Endothelial cell of umbilical vein (primary cell): ENCODE measurements around the gene UCKL1. TPM values are rescaled to one million over a fixed set of nuclear protein-coding genes. Genes with fewer than 3 reads are reported as not detected.

Experiments
- BruUV-seq: library from RNA; stranded (reverse); fragments of 400-500 nt; replicated peaks from 2 replicates; lab custom pipeline; 2021; lab: Mats Ljungman, UMichigan
- CTCF ChIA-PET: fragments of 300-600, 350-600 bp; sonication (Branson Sonifier 250); formaldehyde crosslinking; loops from one replicate; lab custom pipeline; 2021; ENCODE audit warnings: antibody characterized with exemption, inconsistent platforms; lab: Charles Lee
- POLR2A ChIA-PET: fragments of 300-600, 350-600 bp; sonication (Branson Sonifier 250); formaldehyde crosslinking; loops from one replicate; lab custom pipeline; 2021; ENCODE audit warnings: antibody characterized with exemption, inconsistent platforms; lab: Charles Lee
- DNase-seq: peaks from one replicate; pipeline ENCODE4 v3.0.0-alpha.2; 2011; ENCODE audit warnings: low read depth, low spot score
- FAIRE-seq: peaks from 2 replicates; lab custom pipeline; 2011; peaks lifted over from hg19 to GRCh38; lab: Jason Lieb, UNC
- H2AFZ ChIP-seq: 2 replicates; pipeline ENCODE4 v1.6.0; 2012; ENCODE audit warnings: low read depth, low read length, control low read depth, inconsistent platforms
- H3K27ac ChIP-seq: 2 replicates; pipeline ENCODE4 v1.5.1; 2011; ENCODE audit warnings: low read depth, mild to moderate bottlenecking, control low read depth, low read length, moderate library complexity; ENCODE audit not compliant: insufficient read depth
- H3K27me3 ChIP-seq, 2 experiments: 2 replicates each; pipeline versions ENCODE4 v1.6.0 to v1.6.1; 2011; ENCODE audit warnings: low read length in 2 of 2, mixed read lengths in 1 of 2; ENCODE audit not compliant: control insufficient read depth in 2 of 2, insufficient read depth in 2 of 2
- H3K36me3 ChIP-seq, 2 experiments: 2 replicates in 1 of 2; 3 replicates in 1 of 2; pipeline ENCODE4 v1.5.1; 2011; ENCODE audit warnings: low read length in 2 of 2, mild to moderate bottlenecking in 1 of 2, moderate library complexity in 1 of 2; ENCODE audit not compliant: control insufficient read depth in 2 of 2, insufficient read depth in 2 of 2; ENCODE audit errors: extremely low read depth in 1 of 2
- H3K4me1 ChIP-seq: 3 replicates; pipeline ENCODE4 v1.5.1; 2011; ENCODE audit warnings: mild to moderate bottlenecking, low read length; ENCODE audit not compliant: control insufficient read depth, insufficient read depth; ENCODE audit errors: extremely low read depth
- H3K4me2 ChIP-seq: 2 replicates; pipeline ENCODE4 v1.6.1; 2011; ENCODE audit warnings: low read length, control low read depth, mixed read lengths; ENCODE audit not compliant: insufficient read depth
- H3K4me3 ChIP-seq, 3 experiments: fragments of 200-600 bp in 1 of 3; sonication (generic), shearing (Covaris generic) in 1 of 3; replicated peaks in 1 of 3; 2 replicates each; pipeline ENCODE4 v1.5.1; 2011 to 2016; ENCODE audit warnings: control low read depth in 3 of 3, low read length in 3 of 3, mild to moderate bottlenecking in 2 of 3, inconsistent platforms in 1 of 3, low read depth in 1 of 3, moderate library complexity in 1 of 3; ENCODE audit not compliant: insufficient read depth in 1 of 3
- H3K79me2 ChIP-seq: 2 replicates; pipeline ENCODE4 v1.6.0; 2012; ENCODE audit warnings: low read length, inconsistent platforms; ENCODE audit not compliant: control insufficient read depth, insufficient read depth
- H3K9ac ChIP-seq: replicated peaks from 2 replicates; pipeline ENCODE3; 2011; ENCODE audit warnings: low read length, control low read depth; ENCODE audit not compliant: insufficient read depth; ENCODE audit errors: extremely low read depth
- H3K9me1 ChIP-seq: replicated peaks from 3 replicates; pipeline ENCODE4 v1.6.0; 2011; ENCODE audit warnings: mild to moderate bottlenecking, low read length; ENCODE audit not compliant: control insufficient read depth, insufficient read depth; ENCODE audit errors: extremely low read depth
- H3K9me3 ChIP-seq: replicated peaks from 2 replicates; pipeline ENCODE4 v1.5.1; 2012; ENCODE audit warnings: low read length, inconsistent platforms; ENCODE audit not compliant: control insufficient read depth, insufficient read depth
- H4K20me1 ChIP-seq: replicated peaks from 2 replicates; pipeline ENCODE3; 2011; ENCODE audit warnings: mild to moderate bottlenecking, low read length; ENCODE audit not compliant: control insufficient read depth, insufficient read depth; ENCODE audit errors: extremely low read depth
- EZH2 ChIP-seq: IDR thresholded peaks from 2 replicates; pipeline ENCODE4 v1.6.1; 2012; ENCODE audit warnings: borderline replicate concordance, low read depth, mild to moderate bottlenecking, moderate library complexity, low read length, inconsistent platforms; ENCODE audit not compliant: severe bottlenecking
- FOS ChIP-seq: IDR thresholded peaks from 2 replicates; pipeline ENCODE4 v1.6.1; 2011; ENCODE audit warnings: mild to moderate bottlenecking, low read length, moderate library complexity, borderline replicate concordance; ENCODE audit not compliant: insufficient read depth
- GATA2 ChIP-seq: IDR thresholded peaks from 2 replicates; pipeline ENCODE4 v1.7.0; 2011; ENCODE audit warnings: low read depth, mild to moderate bottlenecking, moderate library complexity, mixed read lengths, low read length; ENCODE audit not compliant: insufficient read length, insufficient read depth
- JUN ChIP-seq: IDR thresholded peaks from 2 replicates; pipeline ENCODE4 v1.6.1; 2011; ENCODE audit warnings: borderline replicate concordance, low read depth; ENCODE audit not compliant: insufficient read length, insufficient read depth
- MYC ChIP-seq: IDR thresholded peaks from one replicate; pipeline ENCODE4 v1.6.1; 2011; ENCODE audit warnings: mild to moderate bottlenecking, low read depth, low read length
- POLR2A ChIP-seq: IDR thresholded peaks from 2 replicates; pipeline ENCODE4 v1.6.1; 2012; ENCODE audit warnings: low read depth, mild to moderate bottlenecking, control low read depth, low read length
- POLR2AphosphoS5 ChIP-seq: IDR thresholded peaks from 2 replicates; pipeline ENCODE4 v1.6.1; 2012; ENCODE audit warnings: low read depth, mild to moderate bottlenecking, control low read depth, low read length, moderate library complexity; ENCODE audit not compliant: insufficient read depth
- dilution Hi-C: fragments of 300-500 bp; cut with MboI; formaldehyde crosslinking; loops from one replicate; pipeline ENCODE4 v1.15.0; 2019; ENCODE audit warnings: low sequenced_read_pairs; ENCODE audit not compliant: extremely low pct_ligation_motif_present
- intact Hi-C: fragments of 100-400 bp; cut with micrococcal nuclease; formaldehyde crosslinking; loops from one replicate; pipeline ENCODE4 v1.10.0; 2022
- polyA plus RNA-seq, 4 experiments: library from polyadenylated mRNA; depleted of rRNA in 3 of 4; stranded (reverse) in 3 of 4; unstranded in 1 of 4; fragments of >200 nt; gene quantifications; 2 replicates each; pipeline versions ENCODE4 v1.2.1 to v1.2.3, GENCODE V29; 2011 to 2012; ENCODE audit warnings: missing spikeins in 1 of 4
- total RNA-seq: library from RNA; stranded (reverse); gene quantifications from 2 replicates; pipeline ENCODE4 v1.2.3, GENCODE V29; 2021
- TF ChIP-seq, protein P1 (sequence below): IDR thresholded peaks from 2 replicates; pipeline ENCODE4 v1.6.1; 2011; ENCODE audit not compliant: insufficient read depth, insufficient read length
- TF ChIP-seq, protein P2 (sequence below), 2 donors: IDR thresholded peaks; 1 replicate in 1 of 2; 2 replicates in 1 of 2; pipeline ENCODE4 v1.5.1; 2011; ENCODE audit warnings: low read length in 2 of 2, mild to moderate bottlenecking in 2 of 2, moderate library complexity in 2 of 2, control low read depth in 1 of 2, inconsistent platforms in 1 of 2, low read depth in 1 of 2; ENCODE audit not compliant: insufficient read depth in 1 of 2; ENCODE audit errors: extremely low read depth in 1 of 2

UCKL1 gene
- total and polyA plus RNA-seq, 2 donors (not counting 3 experiments of a cell fraction or from before 2014, with no cell fraction given), result 51.1 to 78.8 TPM

DNA sequence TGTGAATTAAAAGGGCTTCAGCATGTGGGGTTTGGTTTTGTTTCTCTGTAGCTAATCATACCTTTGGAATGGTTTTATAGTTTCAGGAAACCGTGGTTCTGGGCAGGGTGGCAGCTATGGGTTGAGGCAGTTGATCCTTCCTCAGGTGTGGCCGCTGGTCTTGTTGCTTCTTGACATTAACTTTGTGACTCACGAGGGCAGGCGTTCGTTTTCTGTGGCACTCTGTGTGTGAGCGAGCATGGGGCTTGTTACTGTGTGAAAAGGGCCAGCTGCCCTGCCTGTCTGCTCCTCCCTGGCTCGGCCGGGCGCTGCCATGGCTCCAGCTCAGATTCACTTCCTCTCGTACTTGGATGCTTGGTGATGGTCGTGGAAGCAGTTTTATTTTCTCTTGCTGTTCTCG lies 45.0 kb downstream of the UCKL1 start:
- intact Hi-C loops (no loop called here), dilution Hi-C loops (no loop called here)
- no peaks in the 10 kb centered on the region for H3K27me3 ChIP-seq
- TF ChIP-seq FOS (no peak), EZH2 (no peak), JUN (no peak), POLR2A (no peak), POLR2AphosphoS5 (no peak), GATA2 (no peak), MYC (no peak)
- TF ChIP-seq, protein P1, sequence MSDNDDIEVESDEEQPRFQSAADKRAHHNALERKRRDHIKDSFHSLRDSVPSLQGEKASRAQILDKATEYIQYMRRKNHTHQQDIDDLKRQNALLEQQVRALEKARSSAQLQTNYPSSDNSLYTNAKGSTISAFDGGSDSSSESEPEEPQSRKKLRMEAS, result no peak
- TF ChIP-seq, protein P2, sequence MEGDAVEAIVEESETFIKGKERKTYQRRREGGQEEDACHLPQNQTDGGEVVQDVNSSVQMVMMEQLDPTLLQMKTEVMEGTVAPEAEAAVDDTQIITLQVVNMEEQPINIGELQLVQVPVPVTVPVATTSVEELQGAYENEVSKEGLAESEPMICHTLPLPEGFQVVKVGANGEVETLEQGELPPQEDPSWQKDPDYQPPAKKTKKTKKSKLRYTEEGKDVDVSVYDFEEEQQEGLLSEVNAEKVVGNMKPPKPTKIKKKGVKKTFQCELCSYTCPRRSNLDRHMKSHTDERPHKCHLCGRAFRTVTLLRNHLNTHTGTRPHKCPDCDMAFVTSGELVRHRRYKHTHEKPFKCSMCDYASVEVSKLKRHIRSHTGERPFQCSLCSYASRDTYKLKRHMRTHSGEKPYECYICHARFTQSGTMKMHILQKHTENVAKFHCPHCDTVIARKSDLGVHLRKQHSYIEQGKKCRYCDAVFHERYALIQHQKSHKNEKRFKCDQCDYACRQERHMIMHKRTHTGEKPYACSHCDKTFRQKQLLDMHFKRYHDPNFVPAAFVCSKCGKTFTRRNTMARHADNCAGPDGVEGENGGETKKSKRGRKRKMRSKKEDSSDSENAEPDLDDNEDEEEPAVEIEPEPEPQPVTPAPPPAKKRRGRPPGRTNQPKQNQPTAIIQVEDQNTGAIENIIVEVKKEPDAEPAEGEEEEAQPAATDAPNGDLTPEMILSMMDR (IDR thresholded peaks at IDR 0.05; ENCODE audit: extremely low read depth in 1 of 2, insufficient read depth in 1 of 2, low read depth in 1 of 2, low read length in 2 of 2), result no peak
- no peaks in the 10 kb centered on the region for H3K4me1 ChIP-seq
- FAIRE-seq (peak; percentile 35), DNase-seq (no peak)
- H3K9ac ChIP-seq, result no peak overlapping the region
- POLR2A ChIA-PET, result interaction anchor here (0.7 kb wide), 1 partner anchor 346 kb away, joined by 3 read pairs; no protein-coding TSS in a partner anchor
- no peak overlapping the region for H3K4me3 ChIP-seq
- H2AFZ ChIP-seq, result no peak overlapping the region
- H4K20me1 ChIP-seq, result peaks cover 4% of the 10 kb centered on the region
- no peak overlapping the region for H3K27ac ChIP-seq
- H3K9me1 ChIP-seq, result no peaks in the 10 kb centered on the region
- H3K4me2 ChIP-seq, result no peak overlapping the region
- H3K79me2 ChIP-seq, result peaks cover 97% of the 10 kb centered on the region
- H3K36me3 ChIP-seq, result peaks cover 0 to 2% of the 10 kb centered on the region in 2 experiments
- no TSS peak for BruUV-seq
- CTCF ChIA-PET, result interaction anchor here (0.8 to 4.2 kb wide), 4 partner anchors 15 to 63 kb away, joined by 3 to 24 read pairs (median 4); partner anchors contain the start of gene UCKL1
- H3K9me3 ChIP-seq, result no peaks in the 10 kb centered on the region
